GM19238 (cell line): ENCODE measurements around the gene MAZ.
"Not testable (repeated sequence)": the region's sequence is repeated elsewhere in the genome, so short reads cannot be mapped to it uniquely, and the experiment has no call there.

Experiments used
- DNase-seq: peaks from one replicate; pipeline ENCODE4 v3.0.0; 2011; ENCODE audit warnings: low spot score; ENCODE audit not compliant: insufficient read length

The MAZ gene

DNA sequence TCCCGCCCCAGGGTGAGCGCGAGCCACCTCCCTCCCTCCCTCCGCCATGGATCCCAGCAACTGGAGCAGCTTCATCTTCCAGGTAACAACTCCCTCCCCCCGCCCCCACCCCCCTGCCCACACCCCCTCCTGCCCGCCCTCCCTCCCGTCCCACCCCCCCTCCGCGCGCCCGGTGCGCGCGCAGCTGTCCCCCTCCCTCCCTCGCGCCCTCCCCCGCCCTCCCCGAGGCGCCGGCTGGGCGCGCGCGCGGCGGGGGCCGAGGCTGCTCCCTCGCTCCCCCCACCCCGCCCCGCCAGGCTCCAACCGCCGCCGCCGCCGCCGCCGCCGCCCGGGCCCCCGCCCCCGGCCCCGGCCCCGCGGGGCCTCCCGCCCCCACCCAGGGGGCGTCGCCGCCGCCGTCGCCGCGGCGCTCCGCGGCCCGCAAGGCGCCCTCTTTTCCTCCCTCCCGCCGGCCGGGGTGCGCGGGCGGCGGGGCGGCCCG lies at the start of gene MAZ:
MAZ (plus strand) TSS at position 431 of the 481 bp plus-strand sequence. CDS start 173 bp downstream, outside the sequence.
- DNase-seq: no peak

DNA sequence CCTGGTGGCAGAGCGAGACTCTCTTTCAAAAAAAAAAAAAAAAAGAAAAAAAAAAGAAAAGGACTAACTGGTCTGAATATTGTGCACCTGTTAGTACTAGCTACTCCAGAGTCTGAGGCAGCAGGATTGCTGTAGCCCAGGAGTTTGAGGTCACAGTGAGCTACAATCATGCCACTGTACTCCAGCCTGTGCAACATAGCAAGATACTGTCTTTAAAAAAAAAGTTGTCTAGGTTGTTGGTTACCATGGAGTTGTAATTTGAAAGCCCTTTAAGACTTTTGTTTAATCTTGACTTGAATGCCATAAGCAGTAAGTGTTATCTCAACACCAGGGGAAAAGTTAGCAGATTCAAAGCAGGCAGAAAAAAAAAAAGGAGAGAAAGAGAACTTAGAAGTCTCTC lies 49.7 kb upstream of the MAZ start:
- DNase-seq: no peak

DNA sequence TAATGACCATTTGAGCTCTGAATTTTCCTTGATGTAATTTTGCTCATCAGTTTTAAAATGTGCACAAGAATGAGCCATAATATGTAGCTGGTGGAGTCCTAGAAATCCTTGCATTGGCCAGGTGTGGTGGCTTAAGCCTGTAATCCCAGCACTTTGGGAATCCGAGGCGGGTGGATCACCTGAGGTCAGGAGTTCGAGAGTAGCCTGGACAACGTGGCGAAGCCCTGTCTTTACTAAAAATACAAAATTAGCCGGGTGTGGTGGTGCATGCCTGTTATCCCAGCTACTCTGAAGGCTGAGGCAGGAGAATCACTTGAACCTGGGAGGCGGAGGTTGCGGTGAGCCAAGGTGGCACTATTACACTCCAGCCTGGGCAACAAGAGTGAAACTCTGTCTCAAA lies 49.2 kb upstream of the MAZ start:
- not testable (repeated sequence) for DNase-seq

- DNase-seq: no peak
Measured at GRCh38 chr16:29757950-29758466, 48.3 kb upstream of the MAZ start.

- DNase-seq: no peak
Measured at GRCh38 chr16:29760567-29761279, 45.6 kb upstream of the MAZ start.

GRCh38 chr16:29761280-29761651 lies 45.1 kb upstream of the MAZ start:
- DNase-seq: not testable (repeated sequence)

DNA sequence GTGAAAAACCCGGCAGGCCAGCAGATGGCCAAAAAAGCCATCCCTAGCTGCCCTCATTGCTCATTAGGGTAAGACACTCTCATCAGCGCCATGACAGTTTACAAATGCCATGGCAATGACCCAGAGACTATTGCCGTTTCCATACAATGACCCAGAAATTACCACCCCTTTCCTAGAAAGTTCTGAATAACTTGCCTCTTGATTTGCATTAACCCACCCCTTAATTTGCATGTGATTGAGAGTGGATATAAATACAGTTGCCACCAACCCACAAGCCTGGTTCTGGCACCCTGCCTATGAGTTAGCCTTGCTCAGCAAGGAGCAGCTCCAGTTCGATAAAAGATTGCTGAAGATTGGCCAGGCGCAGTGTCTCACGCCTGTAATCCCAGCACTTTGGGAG lies 44.4 kb upstream of the MAZ start:
- no peak for DNase-seq

- DNase-seq: no peak
Measured at GRCh38 chr16:29763326-29763725, 43.0 kb upstream of the MAZ start.

DNA sequence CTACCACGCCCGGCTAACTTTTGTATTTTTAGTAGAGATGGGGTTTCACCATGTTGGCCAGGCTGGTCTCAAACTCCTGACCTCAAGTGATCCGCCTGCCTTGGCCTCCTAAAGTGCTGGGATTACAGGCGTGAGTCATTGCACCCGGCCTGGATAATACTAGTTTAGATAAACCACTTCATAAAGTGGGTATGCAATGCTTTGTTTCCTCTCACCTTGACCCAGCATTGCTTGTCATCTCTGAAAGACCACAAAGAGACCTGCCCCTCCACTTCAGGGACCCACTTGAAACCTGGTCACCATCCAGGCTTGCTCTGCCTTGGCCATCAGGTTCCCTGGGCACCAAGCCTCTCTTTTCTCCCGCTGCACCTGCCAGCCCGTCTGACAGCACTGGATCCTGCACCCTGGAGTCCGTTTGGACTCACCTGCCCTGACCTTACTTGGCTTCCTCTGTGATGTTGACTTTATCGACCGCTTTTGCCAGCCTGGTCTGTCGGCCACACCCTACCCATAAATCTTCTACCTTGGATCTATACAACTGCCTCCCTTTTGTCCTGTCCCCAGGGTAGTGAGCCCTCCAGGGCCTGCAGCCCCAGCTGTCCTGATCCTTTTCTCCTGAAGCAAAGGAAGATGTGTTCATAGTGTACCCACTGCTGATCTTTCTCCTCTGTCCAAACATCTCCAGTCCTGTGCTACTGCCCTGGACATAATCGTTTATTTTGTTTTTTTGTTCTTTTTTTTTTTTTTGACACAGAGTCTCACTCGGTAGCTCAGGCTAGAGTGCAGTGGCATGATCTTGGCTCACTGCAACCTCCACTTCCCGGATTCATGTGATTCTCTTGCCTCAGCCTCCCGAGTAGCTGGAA lies 40.9 kb upstream of the MAZ start:
- DNase-seq: no peak

DNA sequence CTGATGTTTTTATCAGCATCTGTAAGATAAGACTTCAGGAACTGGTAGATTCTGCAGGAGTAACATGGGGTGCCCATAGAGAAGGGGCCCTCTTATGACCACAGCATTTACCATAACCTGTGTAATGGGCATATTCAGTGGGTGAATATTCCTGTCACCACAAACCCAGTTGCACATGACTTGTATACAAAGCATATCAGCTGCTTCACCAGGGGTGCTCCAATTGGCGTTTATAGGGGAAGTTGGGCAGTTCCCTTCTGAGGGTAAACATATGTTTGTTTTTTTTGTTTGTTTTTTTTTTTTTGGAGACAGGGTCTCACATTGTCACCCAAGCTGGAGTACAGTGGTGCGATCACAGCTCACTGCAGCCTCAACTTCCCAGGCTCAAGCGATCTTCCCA lies 39.8 kb upstream of the MAZ start:
- no peak for DNase-seq

DNA sequence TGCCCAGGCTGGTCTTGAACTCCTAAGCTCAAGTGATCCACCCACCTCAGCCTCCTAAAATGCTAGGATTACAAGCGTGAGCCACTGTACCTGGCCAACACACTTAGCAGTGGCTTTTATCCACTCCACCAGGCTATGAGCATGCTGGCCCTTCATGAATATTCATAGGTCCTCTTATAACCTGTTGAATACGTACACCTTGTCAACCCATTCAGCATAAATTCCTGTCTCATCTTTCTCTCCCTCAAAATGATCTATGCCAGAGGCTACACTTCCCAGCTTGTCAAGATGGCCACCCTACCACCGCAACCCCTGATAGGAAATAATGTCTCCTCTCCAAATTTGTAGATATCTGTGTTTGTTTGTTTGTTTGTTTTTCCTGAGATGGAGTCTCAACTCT lies 39.3 kb upstream of the MAZ start:
- no peak for DNase-seq

- DNase-seq: no peak
Measured at GRCh38 chr16:29769507-29769906, 36.8 kb upstream of the MAZ start.

DNA sequence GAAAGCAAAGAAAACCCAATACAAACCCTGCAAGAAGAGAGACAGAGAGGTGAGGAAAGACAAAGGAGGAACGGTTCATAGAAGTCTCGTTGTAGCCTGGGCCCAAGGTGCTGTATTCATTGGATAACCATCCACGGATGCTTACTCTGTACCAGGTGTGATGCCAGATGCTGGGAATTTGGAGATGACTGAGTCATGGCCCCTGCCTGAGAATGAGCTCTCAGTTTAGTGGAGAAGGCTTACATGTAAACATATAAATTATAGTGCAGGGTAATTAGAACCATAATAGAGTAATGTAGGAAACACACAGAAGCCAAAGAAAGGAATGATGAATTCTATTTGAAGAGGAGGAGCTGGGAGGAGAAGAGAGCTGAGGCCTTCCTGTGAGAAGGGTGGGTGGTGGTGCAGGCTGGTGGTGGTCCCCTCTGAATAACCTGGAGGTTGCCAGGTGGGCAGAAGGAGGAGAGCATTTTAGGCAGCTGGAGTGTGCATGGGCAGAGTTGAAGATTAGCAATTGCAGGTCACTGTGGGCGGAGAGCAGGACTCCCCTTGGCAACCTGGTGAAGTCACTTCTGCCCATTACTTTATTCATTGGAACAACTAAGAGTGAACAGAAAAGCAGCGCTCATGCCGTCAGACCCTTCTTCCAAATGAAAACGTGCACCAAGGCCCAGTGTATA lies 35.9 kb upstream of the MAZ start:
- no peak for DNase-seq

- not testable (repeated sequence) for DNase-seq
Measured at GRCh38 chr16:29772330-29772729, 34.0 kb upstream of the MAZ start.

DNA sequence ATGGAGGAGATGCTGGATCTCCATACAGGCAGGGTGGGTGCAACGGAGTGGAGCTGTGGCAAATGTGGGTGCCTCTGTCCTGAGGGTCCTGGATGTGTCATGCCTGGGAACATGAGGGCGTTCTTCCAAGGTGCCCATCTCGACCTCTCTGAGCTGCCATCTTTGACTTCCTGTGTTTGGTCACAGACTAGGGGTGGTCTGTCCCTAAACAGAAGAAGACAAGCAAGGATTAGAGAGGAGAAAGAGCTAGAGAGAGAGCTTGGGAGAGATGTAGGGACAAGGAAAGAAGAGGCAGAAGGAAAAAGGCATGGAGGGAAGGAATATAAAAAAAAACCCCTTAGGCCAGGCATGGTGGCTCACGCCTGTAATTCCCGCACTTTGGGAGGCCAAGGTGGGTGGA lies 31.6 kb upstream of the MAZ start:
- no peak for DNase-seq

- no peak for DNase-seq
Measured at GRCh38 chr16:29775742-29776408, 30.5 kb upstream of the MAZ start.

- no peak for DNase-seq
Measured at GRCh38 chr16:29777576-29778350, 28.6 kb upstream of the MAZ start, which contains the start of gene ZG16. Gene ZG16, plus strand, starts transcription at chr16:29778256. Its CDS starts 1,011 bp downstream, at chr16:29779267.

DNA sequence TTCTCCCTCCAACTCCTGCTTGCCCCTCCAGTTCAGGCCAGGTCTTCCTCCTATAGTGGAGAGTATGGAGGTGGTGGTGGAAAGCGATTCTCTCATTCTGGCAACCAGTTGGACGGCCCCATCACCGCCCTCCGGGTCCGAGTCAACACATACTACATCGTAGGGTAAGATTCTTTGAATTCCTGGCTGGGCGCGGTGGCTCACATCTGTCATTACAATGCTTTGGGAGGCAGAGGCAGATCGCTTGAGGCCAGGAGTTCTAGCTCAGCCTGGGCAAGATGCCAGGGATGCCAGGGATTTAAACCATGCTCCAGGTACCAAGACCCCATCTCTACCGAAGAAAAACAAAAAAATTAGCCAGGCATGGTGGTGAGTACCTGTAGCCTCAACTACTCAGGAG lies 26.9 kb upstream of the MAZ start:
- DNase-seq: no peak

GRCh38 chr16:29783094-29783953 lies 23.0 kb upstream of the MAZ start:
- not testable (repeated sequence) for DNase-seq
